Measurements from ENCODE around the gene SLC9A9.

SLC9A9 gene

GRCh38 chr3:143764840-143765239 is 83.4 kb downstream of the SLC9A9 start:
- FAIRE-seq (no peak), DNase-seq (ENCODE audit: insufficient read length, low spot score) (no peak)

- DNase-seq (ENCODE audit: insufficient read length, low spot score), result no peak
- FAIRE-seq, result no peak
These were observed 84.6 kb downstream of the SLC9A9 start for GRCh38 chr3:143763564-143764162.

- DNase-seq (ENCODE audit: insufficient read length, low spot score) (no peak), FAIRE-seq (no peak)
These were observed 90.6 kb downstream of the SLC9A9 start for GRCh38 chr3:143757691-143758090.

- FAIRE-seq (no peak), DNase-seq (ENCODE audit: insufficient read length, low spot score) (no peak)
These were observed 92.3 kb downstream of the SLC9A9 start for GRCh38 chr3:143755978-143756377.

- no peak for FAIRE-seq
- no peak for DNase-seq (ENCODE audit: insufficient read length, low spot score)
These were observed 94.2 kb downstream of the SLC9A9 start for GRCh38 chr3:143754090-143754489.

GRCh38 chr3:143753456-143753855 is 94.8 kb downstream of the SLC9A9 start:
- no peak for DNase-seq (ENCODE audit: insufficient read length, low spot score)
- no peak for FAIRE-seq

- FAIRE-seq, result no peak
- DNase-seq (ENCODE audit: insufficient read length, low spot score), result no peak
These were observed 95.3 kb downstream of the SLC9A9 start for GRCh38 chr3:143753006-143753405.

GRCh38 chr3:143751643-143752178 is 96.6 kb downstream of the SLC9A9 start:
- DNase-seq (ENCODE audit: insufficient read length, low spot score) (no peak), FAIRE-seq (no peak)

- DNase-seq (ENCODE audit: insufficient read length, low spot score) (no peak), FAIRE-seq (no peak)
These were observed 97.4 kb downstream of the SLC9A9 start for GRCh38 chr3:143750841-143751240.

GRCh38 chr3:143749926-143750325 is 98.3 kb downstream of the SLC9A9 start:
- FAIRE-seq (no peak), DNase-seq (ENCODE audit: insufficient read length, low spot score) (no peak)

- DNase-seq (ENCODE audit: insufficient read length, low spot score) (no peak), FAIRE-seq (no peak)
These were observed 111.2 kb downstream of the SLC9A9 start for GRCh38 chr3:143737065-143737464.

- DNase-seq (ENCODE audit: insufficient read length, low spot score) (no peak), FAIRE-seq (no peak)
These were observed 111.9 kb downstream of the SLC9A9 start for GRCh38 chr3:143736205-143736997.

GRCh38 chr3:143731776-143732175 is 116.5 kb downstream of the SLC9A9 start:
- no peak for FAIRE-seq

GRCh38 chr3:143731320-143731719 is 116.9 kb downstream of the SLC9A9 start:
- DNase-seq (ENCODE audit: insufficient read length, low spot score) (no peak), FAIRE-seq (no peak)

More at GRCh38 chr3:143731776-143732175, 116.5 kb downstream of the SLC9A9 start:
- DNase-seq (ENCODE audit: insufficient read length, low spot score), result no peak

- FAIRE-seq, result no peak
- DNase-seq (ENCODE audit: insufficient read length, low spot score), result no peak
These were observed 120.9 kb downstream of the SLC9A9 start for GRCh38 chr3:143727391-143727790.

- no peak for DNase-seq (ENCODE audit: insufficient read length, low spot score)
- FAIRE-seq, result no peak
These were observed 121.5 kb downstream of the SLC9A9 start for GRCh38 chr3:143726727-143727126.

- FAIRE-seq (no peak), DNase-seq (ENCODE audit: insufficient read length, low spot score) (no peak)
These were observed 127.9 kb downstream of the SLC9A9 start for GRCh38 chr3:143720381-143720780.

- FAIRE-seq, result no peak
- no peak for DNase-seq (ENCODE audit: insufficient read length, low spot score)
These were observed 129.8 kb downstream of the SLC9A9 start for GRCh38 chr3:143718463-143718862.

- no peak for DNase-seq (ENCODE audit: insufficient read length, low spot score)
- FAIRE-seq, result no peak
These were observed 131.5 kb downstream of the SLC9A9 start for GRCh38 chr3:143716731-143717130.

- FAIRE-seq (no peak), DNase-seq (ENCODE audit: insufficient read length, low spot score) (no peak)
These were observed 135.7 kb downstream of the SLC9A9 start for GRCh38 chr3:143712522-143712921.

- DNase-seq (ENCODE audit: insufficient read length, low spot score) (no peak), FAIRE-seq (no peak)
These were observed 140.4 kb downstream of the SLC9A9 start for GRCh38 chr3:143707848-143708247.

GRCh38 chr3:143700431-143700975 is 147.8 kb downstream of the SLC9A9 start:
- FAIRE-seq, result no peak
- no peak for DNase-seq (ENCODE audit: insufficient read length, low spot score)

Data from HTR-8/SVneo (cell line).